ENCODE measurements around the gene PDLIM1. TPM values are rescaled to one million over a fixed set of nuclear protein-coding genes. Genes with fewer than 3 reads are reported as not detected.
"Not testable (repeated sequence)": the region's sequence is repeated elsewhere in the genome, so short reads cannot be mapped to it uniquely, and the experiment has no call there.

PDLIM1 gene
- polyA plus RNA-seq, 4 donors = 31.4 to 81.8 (median 76.3) TPM

DNA sequence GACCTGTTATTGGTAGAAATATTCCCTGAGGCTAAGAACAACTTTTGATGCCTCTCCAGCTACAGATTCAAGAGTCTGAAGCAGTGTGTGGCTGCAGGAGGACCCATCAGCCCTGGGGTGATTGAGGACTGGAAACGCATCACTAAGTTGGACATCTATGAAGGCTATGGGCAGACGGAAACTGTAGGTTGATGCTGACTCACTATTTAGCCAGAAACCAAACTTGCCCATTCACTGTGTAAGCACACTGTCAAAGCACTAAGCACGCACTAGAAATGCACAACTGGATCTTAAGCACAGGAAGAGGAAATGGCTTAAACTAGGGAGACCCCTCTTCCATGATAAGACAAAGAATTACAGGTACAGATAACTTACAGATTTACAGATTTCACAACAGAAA, 76.0 kb downstream of the PDLIM1 start:
- no peak for DNase-seq (ENCODE audit: low read depth in 4 of 4, low spot score in 3 of 4)

DNA sequence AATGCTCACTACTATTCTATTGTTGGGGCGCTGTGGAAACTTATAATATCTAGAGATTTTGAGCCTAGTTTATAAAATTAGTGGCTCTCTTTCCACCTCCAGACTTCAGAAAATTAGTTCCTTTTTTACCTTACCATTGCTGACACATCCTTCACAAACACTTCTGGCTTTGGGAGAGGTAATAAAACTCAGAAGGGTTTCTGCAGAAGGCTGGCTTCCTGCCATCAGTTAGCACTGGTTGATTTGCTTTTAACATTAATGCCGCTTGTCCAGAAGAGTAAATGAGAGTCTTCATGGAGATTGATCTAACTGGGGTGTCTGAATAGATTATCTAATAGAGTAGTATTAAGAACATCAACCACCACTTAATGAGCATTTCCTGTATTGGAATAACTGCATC, 76.4 kb downstream of the PDLIM1 start:
- DNase-seq (ENCODE audit: low read depth in 4 of 4, low spot score in 3 of 4) = no peak

DNA sequence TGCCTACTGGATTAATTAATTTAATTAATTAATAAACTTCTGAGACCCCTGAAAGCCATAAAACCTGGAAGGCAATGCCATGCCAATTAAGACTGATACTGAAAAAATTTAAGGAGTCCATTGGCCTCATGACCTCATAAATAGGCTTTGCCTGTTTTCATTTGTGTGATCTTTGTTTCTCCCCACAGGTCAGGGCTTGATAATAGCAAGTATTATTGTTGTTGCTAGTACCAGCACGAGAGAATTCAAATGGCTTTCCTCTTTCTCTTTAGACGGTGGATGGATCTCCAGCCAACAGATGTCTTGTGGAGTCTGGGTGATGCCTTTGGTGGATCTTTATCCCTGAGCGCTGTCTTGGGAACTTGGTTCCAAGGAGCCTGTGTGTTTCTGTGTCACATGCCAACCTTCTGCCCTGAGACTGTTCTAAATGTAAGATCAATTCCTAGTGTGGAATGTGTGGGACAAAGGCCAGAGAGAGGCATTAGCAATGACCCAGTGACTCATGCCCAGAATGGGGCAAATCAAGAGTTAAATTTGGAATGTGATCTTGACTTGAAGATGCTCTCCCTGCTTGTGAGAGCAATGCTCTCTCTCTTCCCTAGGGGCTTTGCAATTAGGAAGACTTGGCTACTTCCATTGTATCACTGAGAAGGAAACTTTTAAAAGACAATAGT, 79.1 kb downstream of the PDLIM1 start:
- DNase-seq (ENCODE audit: low read depth in 4 of 4, low spot score in 3 of 4) = no peak

DNA sequence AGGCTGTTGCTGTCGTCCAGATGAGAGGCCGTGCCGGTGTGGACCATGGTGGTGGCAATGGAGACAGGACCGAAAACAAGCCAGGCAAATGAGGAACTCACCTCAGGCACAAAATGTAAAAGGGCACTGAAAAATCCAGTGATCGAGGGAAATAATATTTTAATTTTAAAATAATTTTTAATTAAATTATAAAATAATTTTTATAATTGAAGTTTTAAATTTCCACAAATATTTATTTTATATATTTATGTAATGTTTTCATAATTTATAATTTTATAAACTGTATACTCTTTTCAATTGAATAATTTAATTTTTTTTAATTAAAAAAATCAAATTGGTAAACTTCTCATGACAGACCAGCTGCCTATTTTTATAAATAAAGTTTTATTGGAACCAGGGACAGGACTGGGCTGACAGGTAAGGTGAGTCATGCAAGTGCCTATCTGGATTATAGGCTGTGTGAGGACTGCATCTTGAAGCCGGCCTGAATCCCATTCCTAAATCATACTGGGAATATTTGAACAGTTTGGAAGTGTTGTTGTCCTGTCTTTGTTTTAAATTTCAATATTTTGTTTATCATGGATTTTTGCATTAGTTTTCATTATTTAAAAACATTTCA, 81.2 kb downstream of the PDLIM1 start:
- DNase-seq (ENCODE audit: low read depth in 4 of 4, low spot score in 3 of 4) = no peak

DNA sequence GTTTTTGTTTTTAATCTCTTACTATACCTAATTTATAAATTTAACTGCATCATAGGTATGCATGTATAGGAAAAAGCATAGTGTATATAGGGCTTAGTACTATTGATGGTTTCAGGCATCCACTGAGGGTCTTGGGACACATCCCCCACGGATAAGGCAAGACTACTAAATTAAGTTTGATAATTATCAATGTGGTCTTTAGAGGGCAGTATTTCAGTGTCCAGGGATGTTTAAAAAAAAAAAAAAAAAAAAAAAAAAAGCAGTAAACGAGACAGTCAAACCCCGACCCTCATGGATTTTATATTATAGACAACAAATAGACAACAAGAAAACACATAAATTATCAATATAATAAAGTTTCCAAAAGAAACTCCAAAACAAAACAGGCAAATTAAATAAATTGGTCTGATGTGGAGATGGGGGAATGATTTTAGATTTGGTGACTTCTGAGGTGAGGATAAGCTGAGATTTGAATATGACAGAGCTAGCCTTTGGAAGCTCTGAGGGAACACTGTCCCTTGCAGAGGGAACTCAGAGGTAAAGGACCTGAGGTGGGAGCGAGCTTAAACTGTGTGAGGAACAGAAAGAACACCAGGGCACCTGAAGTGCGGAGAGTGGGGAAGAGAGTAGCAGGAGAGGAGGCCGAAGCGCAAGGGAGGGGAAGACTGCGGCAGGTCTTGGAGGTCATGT, 82.0 kb downstream of the PDLIM1 start:
- no peak for DNase-seq (ENCODE audit: low read depth in 4 of 4, low spot score in 3 of 4)

DNA sequence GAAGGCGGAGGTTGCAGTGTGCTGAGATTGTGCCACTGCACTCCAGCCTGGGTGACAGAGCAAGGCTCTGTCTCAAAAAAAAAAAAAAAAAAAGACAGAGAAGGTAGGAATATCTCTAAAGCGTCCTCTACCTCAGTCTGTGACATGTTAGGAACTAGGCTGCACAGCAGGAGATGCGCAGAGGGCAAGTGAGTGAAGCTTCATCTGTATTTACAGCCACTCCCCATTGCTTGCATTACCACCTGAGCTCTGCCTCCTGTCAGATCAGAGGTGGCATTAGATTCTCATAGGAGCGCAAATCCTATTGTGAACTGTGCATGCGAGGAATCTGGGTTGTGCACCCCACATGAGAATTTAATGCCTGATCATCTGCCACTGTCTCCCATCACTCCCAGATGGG, 87.9 kb downstream of the PDLIM1 start:
- DNase-seq (ENCODE audit: low read depth in 4 of 4, low spot score in 3 of 4) = not testable (repeated sequence)

DNA sequence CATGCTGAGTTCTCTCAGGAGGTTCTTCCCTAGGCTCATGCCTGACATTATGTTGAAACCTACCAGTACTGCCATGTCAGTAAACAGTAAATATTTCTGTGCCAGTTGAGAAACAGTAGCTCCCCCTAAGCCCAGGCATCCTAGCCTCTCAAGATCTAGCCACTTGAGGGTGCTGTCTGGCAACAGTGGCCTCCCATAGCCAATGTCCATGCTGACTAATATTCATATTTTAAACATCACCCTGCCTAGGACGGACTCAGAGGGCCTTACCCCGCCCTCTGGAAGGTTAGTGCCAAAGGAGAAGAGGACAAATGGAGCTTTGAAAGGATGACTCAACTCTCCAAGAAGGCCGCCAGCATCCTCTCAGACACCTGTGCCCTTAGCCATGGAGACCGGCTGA, 89.1 kb downstream of the PDLIM1 start:
- no peak for DNase-seq (ENCODE audit: low read depth in 4 of 4, low spot score in 3 of 4)

DNA sequence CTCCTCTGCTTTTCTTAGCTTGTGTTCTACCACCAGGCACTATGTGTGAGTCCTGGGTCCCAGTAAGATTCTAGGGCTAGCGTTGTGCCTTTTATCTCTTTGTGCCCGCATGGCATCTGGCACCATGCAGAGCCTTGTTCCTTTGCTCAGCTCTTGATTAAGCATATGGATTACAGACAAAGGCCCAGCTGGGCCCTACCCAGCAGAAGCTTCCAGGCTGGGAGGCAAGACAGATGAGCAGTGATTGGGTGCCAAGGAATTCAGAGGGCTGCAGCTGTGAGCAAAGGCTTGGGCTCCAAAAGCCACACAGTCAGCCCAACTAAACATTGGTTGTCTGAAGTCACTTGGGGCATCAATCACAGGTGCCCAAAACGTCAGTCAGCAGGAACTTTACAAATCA, 94.8 kb downstream of the PDLIM1 start:
- no peak for DNase-seq (ENCODE audit: low read depth in 4 of 4, low spot score in 3 of 4)

DNA sequence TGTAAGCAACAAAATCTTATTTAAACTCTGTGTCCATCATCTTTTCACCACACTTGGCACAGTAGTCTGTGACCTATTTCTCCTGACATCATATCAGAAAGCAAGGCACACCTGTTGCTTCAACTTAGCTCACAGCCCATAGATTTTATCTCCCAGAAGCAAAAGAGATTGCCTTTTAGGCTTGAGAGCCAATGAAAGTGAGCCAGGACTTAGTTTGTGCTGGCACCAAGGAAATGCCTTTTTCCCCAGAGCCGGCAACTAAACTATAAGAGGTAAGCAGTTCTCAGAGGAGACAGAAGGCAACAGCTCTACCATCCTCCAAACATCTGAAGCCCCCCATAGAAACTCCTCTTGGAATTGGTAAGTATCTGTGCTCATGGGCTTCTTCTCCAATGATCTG, 96.9 kb downstream of the PDLIM1 start, which contains the start of gene ACSM6:
Gene ACSM6 (plus strand): TSS at position 295 of the 400 bp plus-strand sequence. CDS start 248 bp downstream, outside the sequence.
- no peak for DNase-seq (ENCODE audit: low read depth in 4 of 4, low spot score in 3 of 4)

DNA sequence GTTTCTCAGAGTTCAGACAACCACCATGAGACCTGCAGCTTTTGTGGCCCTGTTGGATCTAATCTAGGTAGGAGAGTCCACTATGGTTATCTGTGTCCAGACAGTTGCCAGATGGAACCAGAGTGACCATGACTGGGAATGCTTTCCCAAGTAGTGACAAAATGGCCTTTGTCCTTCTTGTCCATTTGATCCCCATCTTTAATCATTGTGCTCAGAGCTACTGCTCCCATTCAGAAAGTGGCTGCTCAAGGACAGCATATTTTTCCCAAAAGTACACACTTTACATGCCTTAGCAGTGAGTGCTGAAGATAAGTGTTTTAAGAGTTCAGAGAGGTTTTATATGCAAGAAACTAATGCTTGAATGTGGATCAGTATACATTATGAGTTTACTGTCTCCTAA, 102.2 kb downstream of the PDLIM1 start:
- no peak for DNase-seq (ENCODE audit: low read depth in 4 of 4, low spot score in 3 of 4)

DNA sequence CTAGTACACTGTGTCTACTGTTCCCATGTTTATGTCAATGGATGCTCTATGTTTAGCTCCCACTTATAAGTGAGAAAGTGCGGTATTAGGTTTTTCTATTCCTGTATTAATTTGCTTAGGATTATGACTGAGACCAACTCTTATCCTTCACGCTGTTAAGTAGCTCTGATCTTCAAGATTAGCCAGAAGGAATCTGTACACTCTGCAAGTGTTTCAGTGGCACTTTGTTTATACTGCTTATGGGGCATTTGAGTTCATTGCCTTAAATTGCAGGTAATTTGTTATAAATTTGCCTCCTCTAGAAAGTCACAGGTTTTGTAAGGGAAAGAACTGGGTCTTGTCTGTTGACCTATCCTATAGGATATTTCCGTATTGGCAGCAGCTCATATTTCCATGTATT, 103.2 kb downstream of the PDLIM1 start:
- DNase-seq (ENCODE audit: low read depth in 4 of 4, low spot score in 3 of 4) = no peak

Other genes with a start within 250 kb of the PDLIM1 start
- gene CYP2C8, start 221.5 kb downstream of the PDLIM1 start, polyA plus RNA-seq (ENCODE audit: insufficient read length in 4 of 4) = 1 to 10 TPM; 1.7 to 5.4 (median 3.6) TPM
- gene ACSM6, start 96.8 kb downstream of the PDLIM1 start, polyA plus RNA-seq (ENCODE audit: insufficient read length in 4 of 4) = under 1 TPM; 0.16 to 0.50 (median 0.20) TPM